Ovary (tissue), 9 donors: ENCODE measurements around the gene ANK3. TPM values are rescaled to one million over a fixed set of nuclear protein-coding genes. Genes with fewer than 3 reads are reported as not detected.

ENCODE experiments used
- DNase-seq, 5 donors: peaks; one replicate each; pipeline ENCODE4 v3.0.0-alpha.2; 2019 to 2020
- H3K27ac ChIP-seq, 2 donors: fragments of 200-600 bp; one replicate each; pipeline versions ENCODE4 v1.5.1 to v1.8.0; 2019 to 2022
- H3K27me3 ChIP-seq: fragments of 200-600 bp; one replicate; pipeline ENCODE4 v1.8.0; 2022
- H3K36me3 ChIP-seq: fragments of 200-600 bp; sonication (generic); one replicate; pipeline ENCODE4 v1.5.1; 2019
- H3K4me1 ChIP-seq: one replicate; pipeline ENCODE4 v1.8.1; 2013; ENCODE audit warnings: mild to moderate bottlenecking, moderate library complexity; ENCODE audit not compliant: insufficient read depth
- H3K4me3 ChIP-seq: fragments of 200-600 bp; sonication (generic); one replicate; pipeline ENCODE4 v1.5.1; 2017
- H3K9me3 ChIP-seq, 2 donors: fragments of 200-600 bp in 1 of 2; sonication (generic) in 1 of 2; one replicate each; pipeline versions ENCODE4 v1.5.1 to v1.8.1; 2013 to 2019; ENCODE audit warnings: mild to moderate bottlenecking in 1 of 2, moderate library complexity in 1 of 2
- EP300 ChIP-seq: sonication (generic); formaldehyde crosslinking; IDR thresholded peaks from one replicate; pipeline ENCODE4 v1.6.1; 2017; ENCODE audit warnings: antibody characterized with exemption
- POLR2A ChIP-seq: fragments of 450-650 bp; IDR thresholded peaks from one replicate; pipeline ENCODE4 v1.6.1; 2017; ENCODE audit warnings: antibody characterized with exemption, mild to moderate bottlenecking, moderate library complexity
- WGBS, 3 donors: extraction: QIAGEN DNeasy Blood & Tissue Kit in 1 of 3; methylation state at CpG; one replicate each; pipeline versions ENCODE4 v1.1.5 to v1.1.7; 2013 to 2017; 5-methylcytosine and 5-hydroxymethylcytosine counted together
- intact Hi-C, 4 donors: fragments of 100-400 bp; cut with DNase I; formaldehyde crosslinking; loops; one replicate each; pipeline versions ENCODE4 v1.11.0 to v1.15.1; 2022 to 2023
- polyA plus RNA-seq, 2 donors: library from polyadenylated mRNA; stranded (reverse); fragments of 200-250 nt in 1 of 2; fragments of 350-450 nt in 1 of 2; fragmentation: Illumina TruSeq in 1 of 2; extraction: RNeasy Lipid Tissue Mini Kit (QIAGEN cat#74804) in 1 of 2; gene quantifications; one replicate each; pipeline ENCODE4 v1.2.3, GENCODE V29; 2013 to 2014
- total RNA-seq, 7 donors: library from RNA; depleted of rRNA in 2 of 7; stranded (reverse); fragments of >200 nt in 2 of 7; fragmentation: NEBNext Ultra II Directional in 3 of 7; extraction: Animal tissue kit (Norgen Biotek cat#: 25700) in 3 of 7; gene quantifications; one replicate each; pipeline versions ENCODE4 v1.1.0 to v1.2.4, GENCODE V29; 2016 to 2023
- TF ChIP-seq, protein P1 (sequence below), 3 donors: fragments of 450-650 bp in 2 of 3; fragments of 200-600 bp in 1 of 3; IDR thresholded peaks; one replicate each; pipeline versions ENCODE4 v1.5.1 to v1.8.0; 2016 to 2022; ENCODE audit warnings: antibody characterized with exemption in 3 of 3, mild to moderate bottlenecking in 1 of 3
- donor health status: DM: no; HTN: no; CAD: no; lungs with moderate emphysema.
- donor health status: DM: no; HTN: no; CAD: no.
- donor health status: Bipolar disorder and iron deficiency.
- donor health status: DM: yes; HTN: yes; CAD: no.
- donor health status: DM: no; HTN: no; CAD: no.
- donor health status: DM: yes; HTN: yes; CAD: no.

ANK3 gene
- total and polyA plus RNA-seq, 9 donors: 11.4 to 74.1 (median 28.3) TPM

DNA sequence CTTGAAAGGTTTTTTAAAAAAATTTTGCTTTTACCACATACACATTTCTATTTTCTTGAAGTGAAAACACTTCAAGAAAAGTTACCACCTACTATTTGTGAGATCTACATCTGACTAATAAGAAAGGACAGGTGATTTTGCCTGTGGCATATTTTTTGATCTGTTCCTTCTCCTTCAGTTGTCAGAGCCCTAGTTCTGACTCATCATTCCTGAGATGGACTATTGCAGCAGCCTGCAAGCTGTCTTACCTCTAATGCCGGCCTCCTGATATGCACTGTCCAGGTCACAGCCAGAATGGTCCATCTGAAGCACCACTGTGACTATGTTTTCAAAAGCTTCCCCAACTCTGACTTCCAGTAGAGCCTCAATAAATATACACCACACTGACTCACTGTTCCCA lies 28.2 kb upstream of the ANK3 start:
- Histone ChIP-seq H3K27ac (no peak overlapping the region), H3K4me1 (no peaks in the 10 kb centered on the region), H3K9me3 (no peaks in the 10 kb centered on the region), H3K4me3 (no peak overlapping the region), H3K27me3 (no peaks in the 10 kb centered on the region), H3K36me3 (no peaks in the 10 kb centered on the region)
- no peak for DNase-seq
- TF ChIP-seq, protein P1, sequence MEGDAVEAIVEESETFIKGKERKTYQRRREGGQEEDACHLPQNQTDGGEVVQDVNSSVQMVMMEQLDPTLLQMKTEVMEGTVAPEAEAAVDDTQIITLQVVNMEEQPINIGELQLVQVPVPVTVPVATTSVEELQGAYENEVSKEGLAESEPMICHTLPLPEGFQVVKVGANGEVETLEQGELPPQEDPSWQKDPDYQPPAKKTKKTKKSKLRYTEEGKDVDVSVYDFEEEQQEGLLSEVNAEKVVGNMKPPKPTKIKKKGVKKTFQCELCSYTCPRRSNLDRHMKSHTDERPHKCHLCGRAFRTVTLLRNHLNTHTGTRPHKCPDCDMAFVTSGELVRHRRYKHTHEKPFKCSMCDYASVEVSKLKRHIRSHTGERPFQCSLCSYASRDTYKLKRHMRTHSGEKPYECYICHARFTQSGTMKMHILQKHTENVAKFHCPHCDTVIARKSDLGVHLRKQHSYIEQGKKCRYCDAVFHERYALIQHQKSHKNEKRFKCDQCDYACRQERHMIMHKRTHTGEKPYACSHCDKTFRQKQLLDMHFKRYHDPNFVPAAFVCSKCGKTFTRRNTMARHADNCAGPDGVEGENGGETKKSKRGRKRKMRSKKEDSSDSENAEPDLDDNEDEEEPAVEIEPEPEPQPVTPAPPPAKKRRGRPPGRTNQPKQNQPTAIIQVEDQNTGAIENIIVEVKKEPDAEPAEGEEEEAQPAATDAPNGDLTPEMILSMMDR (IDR thresholded peaks at IDR 0.05): no peak
- TF ChIP-seq EP300: no peak
- TF ChIP-seq POLR2A: no peak
- intact Hi-C loops: no loop called here
- WGBS, 3 donors: 76 to 84% (median 83%) methylated on average over 1 of the region's 1 CpG

DNA sequence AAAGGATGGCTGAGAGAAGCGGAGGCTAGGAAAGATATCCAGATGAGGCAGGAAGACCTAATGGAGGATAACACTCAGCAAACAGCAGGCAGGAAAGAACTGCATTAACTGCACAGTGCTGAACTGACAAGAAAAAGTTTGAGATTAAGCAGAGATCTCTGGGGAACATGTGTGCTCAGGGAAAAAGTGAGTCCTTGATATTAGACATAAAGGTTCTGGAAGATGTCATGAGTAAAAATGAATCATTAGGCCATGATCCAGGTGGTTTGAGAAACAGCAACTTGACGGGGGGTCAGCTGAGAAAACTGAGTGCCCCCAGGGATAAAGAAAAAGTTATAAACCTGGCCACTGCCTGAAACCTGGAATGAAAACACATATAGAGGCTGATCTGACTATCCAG lies 27.3 kb upstream of the ANK3 start:
- H3K4me3 ChIP-seq: no peak overlapping the region
- WGBS, 3 donors: 64 to 85% (median 79%) methylated on average over 2 of the region's 2 CpGs
- H3K36me3 ChIP-seq: no peaks in the 10 kb centered on the region
- H3K27ac ChIP-seq: no peak overlapping the region
- intact Hi-C loops: no loop called here
- H3K27me3 ChIP-seq: no peaks in the 10 kb centered on the region
- H3K4me1 ChIP-seq: no peaks in the 10 kb centered on the region
- H3K9me3 ChIP-seq: no peaks in the 10 kb centered on the region
- no peak for DNase-seq
- no peak for TF ChIP-seq POLR2A
- TF ChIP-seq, protein P1 (IDR thresholded peaks at IDR 0.05): no peak

- intact Hi-C loops: no loop called here
- no peak for DNase-seq
Observed at GRCh38 chr10:60414877-60415585, 25.4 kb upstream of the ANK3 start.

DNA sequence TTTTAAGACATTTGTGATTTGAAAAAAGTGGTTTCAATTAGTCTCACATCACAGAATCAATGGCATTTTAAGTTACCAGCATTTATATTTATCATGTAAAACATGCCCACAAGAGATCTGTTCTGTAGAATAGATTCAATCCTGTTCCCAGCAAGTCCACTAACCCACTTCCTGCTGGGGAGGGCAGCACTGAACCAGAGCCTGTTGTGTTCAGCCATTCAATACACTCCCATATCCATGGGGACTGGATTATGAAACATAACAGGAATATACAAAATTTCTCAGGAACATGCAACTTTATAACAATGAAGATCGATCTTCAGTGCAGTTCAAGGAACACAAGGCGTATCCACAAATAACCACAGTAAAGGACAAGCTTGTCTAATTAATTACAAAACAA lies 24.4 kb upstream of the ANK3 start:
- Histone ChIP-seq H3K27me3 (no peaks in the 10 kb centered on the region), H3K4me3 (no peak overlapping the region), H3K9me3 (no peaks in the 10 kb centered on the region), H3K36me3 (no peaks in the 10 kb centered on the region), H3K27ac (no peak overlapping the region), H3K4me1 (no peaks in the 10 kb centered on the region)
- TF ChIP-seq POLR2A (no peak), EP300 (no peak)
- TF ChIP-seq, protein P1 (IDR thresholded peaks at IDR 0.05): no peak
- DNase-seq: no peak
- intact Hi-C loops: no loop called here
- whole genome bisulfite sequencing, 3 donors: 96 to 99% (median 97%) methylated on average over 2 of the region's 2 CpGs

More at GRCh38 chr10:60414877-60415585, 25.4 kb upstream of the ANK3 start:
- H3K27ac ChIP-seq: no peak overlapping the region
- H3K27me3 ChIP-seq: no peaks in the 10 kb centered on the region
- WGBS, 3 donors: 67 to 77% (median 73%) methylated on average over 12 of the region's 12 CpGs
- H3K36me3 ChIP-seq: no peaks in the 10 kb centered on the region
- no peak overlapping the region for H3K4me3 ChIP-seq
- no peaks in the 10 kb centered on the region for H3K4me1 ChIP-seq
- H3K9me3 ChIP-seq: no peaks in the 10 kb centered on the region
- TF ChIP-seq, protein P1 (IDR thresholded peaks at IDR 0.05): no peak
- TF ChIP-seq POLR2A (no peak), EP300 (no peak)
